SKM-1 (cell line): Measurements from ENCODE around the gene RAD51.
"Not testable (repeated sequence)": the region's sequence is repeated elsewhere in the genome, so short reads cannot be mapped to it uniquely, and the experiment has no call there.

Experiments used
- DNase-seq: peaks from one replicate; lab custom pipeline; 2025; ENCODE audit not compliant: unreplicated experiment; lab: John Stamatoyannopoulos, UW

Gene RAD51

DNA sequence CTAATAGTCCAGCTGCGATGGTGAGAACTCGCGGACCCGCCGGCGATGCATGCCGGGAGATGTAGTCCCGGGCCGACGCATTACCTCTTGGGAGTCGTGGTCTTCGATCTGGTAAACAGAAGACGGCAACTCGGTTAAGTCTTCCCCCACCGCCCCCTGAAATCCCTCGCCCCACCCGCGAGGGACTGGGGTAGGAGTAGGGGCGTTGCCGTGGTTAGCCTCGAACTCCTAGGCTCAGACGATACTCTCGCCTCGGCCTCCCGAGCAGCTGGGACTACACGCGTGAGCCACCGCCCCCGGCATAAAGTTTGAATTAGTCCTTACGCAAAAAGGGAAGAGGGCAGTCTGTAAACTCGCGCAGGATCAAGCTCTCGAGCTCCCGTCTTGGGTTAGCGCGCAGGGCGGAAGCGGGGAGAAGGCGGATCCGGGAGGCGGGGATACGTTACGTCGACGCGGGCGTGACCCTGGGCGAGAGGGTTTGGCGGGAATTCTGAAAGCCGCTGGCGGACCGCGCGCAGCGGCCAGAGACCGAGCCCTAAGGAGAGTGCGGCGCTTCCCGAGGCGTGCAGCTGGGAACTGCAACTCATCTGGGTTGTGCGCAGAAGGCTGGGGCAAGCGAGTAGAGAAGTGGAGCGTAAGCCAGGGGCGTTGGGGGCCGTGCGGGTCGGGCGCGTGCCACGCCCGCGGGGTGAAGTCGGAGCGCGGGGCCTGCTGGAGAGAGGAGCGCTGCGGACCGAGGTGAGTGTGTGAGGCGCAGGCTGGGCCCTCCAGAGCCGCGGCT is at the start of gene RAD51:
RAD51 (plus strand) TSS at position 487 of the 781 bp plus-strand sequence. CDS start 3,585 bp downstream, outside the sequence.
- peak; percentile 97 for DNase-seq

DNA sequence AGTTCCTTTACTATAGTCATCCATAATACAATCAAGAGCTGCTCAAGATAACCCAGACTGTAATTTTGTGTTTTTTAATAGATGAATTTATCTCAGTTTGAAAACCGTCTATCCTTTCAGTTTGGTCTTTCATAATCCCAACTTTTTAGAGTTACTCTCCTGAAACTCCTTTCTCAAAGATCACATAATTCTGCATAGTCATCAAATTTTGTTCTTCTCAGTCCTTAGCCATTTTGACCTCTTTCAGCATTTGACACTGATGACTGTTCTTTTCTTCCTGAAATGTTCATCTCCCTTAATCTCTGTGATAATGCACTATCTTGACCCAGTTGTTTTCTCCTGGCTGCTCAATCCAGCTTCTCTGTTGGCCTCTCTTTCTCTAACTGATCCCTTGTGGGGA is 47.5 kb upstream of the RAD51 start:
- DNase-seq: no peak

DNA sequence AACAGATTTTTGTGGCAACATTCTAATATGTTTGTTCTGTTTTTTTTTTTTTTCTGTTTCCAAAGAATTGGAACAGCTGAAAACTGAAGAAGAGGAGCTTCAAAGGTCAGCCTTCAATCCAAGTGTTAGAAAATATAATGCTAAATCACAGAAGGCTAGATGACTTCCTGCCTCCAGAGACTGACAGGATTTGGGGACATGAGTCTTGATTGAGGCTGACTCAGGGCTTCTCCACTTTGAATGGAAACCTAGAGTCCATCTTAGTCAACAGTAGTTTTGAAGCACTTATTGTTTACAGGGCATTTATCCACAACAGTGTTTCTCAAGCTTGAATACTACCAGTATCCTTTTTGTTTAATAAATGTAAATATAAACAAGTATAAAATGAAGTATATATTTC is 44.5 kb upstream of the RAD51 start:
- DNase-seq: no peak

DNA sequence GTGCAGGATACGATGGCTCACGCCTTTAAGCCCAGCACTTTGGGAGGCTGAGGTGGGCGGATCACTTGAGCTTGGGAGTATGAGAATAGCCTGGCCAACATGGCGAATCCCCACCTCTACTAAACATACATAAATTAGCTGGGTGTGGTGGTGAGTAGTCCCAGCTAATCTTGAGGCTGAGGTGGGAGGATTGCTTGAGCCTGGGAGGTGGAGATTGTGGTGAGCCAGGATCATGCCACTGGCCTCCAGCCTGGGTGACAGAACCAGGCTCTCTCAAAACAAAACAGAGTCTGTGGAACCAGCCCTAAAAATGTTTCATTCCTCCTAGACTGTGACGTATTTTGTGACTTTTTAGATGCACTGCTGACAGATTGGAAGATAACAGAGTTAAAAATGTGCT is 34.3 kb upstream of the RAD51 start:
- DNase-seq: no peak

GRCh38 chr15:40664909-40665308 is 30.1 kb upstream of the RAD51 start:
- no peak for DNase-seq

DNA sequence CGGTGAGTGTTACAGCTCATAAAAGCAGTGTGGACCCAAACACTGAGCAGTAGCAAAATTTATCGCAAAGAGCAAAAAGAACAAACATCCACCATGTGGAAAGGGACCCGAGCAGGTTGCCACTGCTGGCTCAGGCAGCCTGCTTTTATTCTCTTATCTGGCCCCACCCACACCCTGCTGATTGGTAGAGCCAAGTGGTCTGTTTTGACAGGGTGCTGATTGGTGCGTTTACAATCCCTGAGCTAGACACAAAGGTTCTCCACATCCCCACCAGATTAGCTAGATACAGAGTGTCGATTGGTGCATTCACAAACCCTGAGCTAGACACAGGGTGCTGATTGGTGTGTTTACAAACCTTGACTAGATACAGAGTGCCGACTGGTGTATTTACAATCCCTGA is 18.7 kb upstream of the RAD51 start:
- not testable (repeated sequence) for DNase-seq

DNA sequence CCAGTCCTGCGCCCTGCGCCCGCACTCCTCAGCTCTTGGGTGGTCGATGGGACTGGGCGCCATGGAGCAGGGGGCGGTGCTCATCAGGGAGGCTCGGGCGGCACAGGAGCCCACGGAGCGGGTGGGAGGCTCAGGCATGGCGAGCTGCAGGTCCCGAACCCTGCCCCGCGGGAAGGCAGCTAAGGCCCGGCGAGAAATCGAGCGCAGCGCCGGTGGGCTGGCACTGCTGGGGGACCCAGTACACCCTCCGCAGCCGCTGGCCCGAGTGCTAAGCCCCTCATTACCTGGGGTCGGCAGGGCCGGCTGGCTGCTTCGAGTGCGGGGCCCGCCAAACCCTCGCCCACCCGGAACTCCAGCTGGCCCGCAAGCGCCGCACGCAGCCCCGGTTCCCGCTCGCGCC is 18.1 kb upstream of the RAD51 start:
- DNase-seq: not testable (repeated sequence)

GRCh38 chr15:40680151-40680550 is 14.8 kb upstream of the RAD51 start:
- DNase-seq: no peak

DNA sequence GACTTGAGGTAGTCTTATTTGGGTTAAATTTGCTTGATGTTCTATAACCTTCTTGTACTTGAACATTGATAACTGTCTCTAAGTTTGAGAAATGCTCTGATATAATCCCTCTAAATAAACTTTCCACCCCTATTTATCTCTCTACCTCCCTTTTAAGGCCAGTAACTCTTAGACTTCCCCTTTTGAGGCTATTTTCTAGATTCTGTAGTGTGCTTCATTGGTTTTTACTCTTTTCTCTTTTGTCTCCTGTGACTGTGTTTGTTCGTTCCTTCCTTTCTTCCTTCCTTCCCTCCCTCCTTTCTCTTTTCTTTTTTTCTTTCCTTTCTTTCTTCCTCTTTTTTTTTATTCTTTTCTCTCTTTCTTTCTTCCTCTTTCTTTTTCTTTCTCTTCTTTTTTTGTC is 14.0 kb upstream of the RAD51 start:
- not testable (repeated sequence) for DNase-seq

DNA sequence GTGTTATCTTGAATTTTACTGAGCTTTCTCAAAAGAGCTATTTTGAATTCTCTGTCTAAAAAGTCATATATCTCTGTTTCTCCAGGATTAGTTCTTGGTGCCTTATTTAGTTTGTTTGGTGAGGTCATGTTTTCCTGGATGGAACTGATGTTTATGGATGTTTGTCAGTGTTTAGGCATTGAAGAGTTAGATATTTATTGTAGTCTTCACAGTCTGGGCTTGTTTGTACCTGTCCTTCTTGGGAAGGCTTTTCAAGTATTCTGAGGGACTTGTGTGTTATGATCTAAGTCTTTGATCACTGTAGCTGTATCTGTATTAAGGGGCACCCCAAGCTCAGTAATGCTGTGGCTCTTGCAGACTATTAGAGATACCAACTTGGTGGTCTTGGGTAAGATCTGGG is 10.6 kb upstream of the RAD51 start:
- DNase-seq: no peak

DNA sequence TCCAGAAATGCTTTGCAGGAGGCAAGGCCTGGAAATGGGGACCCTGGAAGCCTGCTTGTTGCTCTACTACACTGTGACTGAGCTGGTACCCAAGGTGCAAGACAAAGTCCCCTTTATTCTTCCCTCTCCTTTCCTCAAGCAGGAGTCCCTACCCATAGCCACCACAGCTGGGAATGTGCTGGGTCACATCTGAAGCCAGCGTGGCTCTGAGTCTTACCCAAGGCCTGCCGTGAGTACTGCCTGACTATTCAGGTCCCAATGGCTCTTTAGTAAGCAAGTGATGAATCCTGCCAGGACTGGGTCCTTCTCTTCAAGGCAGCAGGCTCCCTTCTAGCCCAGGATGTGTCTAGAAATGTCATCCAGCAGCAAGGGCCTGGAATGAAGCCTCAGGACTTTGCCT is 9.6 kb upstream of the RAD51 start:
- no peak for DNase-seq

GRCh38 chr15:40688932-40689799 is 5.8 kb upstream of the RAD51 start:
- no peak for DNase-seq

GRCh38 chr15:40691737-40692136 is 3.2 kb upstream of the RAD51 start:
- DNase-seq: no peak

GRCh38 chr15:40693904-40694687 is 878 bp upstream of the RAD51 start:
- no peak for DNase-seq

- no peak for DNase-seq
These were observed 506 bp downstream of the RAD51 start for GRCh38 chr15:40695469-40695890.

DNA sequence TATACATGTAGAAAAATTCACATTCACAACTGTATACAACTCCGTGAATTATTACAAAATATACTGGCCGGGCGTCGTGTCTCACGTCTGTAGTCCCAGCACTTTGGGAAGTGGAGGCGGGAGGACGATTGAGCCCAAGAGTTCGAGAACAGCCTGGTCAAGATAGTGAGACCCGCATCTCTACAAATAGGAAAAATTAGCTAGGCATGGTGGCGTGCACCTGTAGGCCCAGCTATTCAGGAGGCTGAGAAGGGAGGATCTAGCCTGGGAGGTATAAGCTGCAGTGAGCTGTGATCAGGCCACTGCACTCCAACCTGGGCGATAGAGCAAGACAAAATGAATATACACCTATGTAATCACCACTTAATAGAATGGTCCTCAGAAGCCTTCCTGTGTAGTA is 1.3 kb downstream of the RAD51 start:
- no peak for DNase-seq

GRCh38 chr15:40697916-40698315 is 2.9 kb downstream of the RAD51 start:
- no peak for DNase-seq

DNA sequence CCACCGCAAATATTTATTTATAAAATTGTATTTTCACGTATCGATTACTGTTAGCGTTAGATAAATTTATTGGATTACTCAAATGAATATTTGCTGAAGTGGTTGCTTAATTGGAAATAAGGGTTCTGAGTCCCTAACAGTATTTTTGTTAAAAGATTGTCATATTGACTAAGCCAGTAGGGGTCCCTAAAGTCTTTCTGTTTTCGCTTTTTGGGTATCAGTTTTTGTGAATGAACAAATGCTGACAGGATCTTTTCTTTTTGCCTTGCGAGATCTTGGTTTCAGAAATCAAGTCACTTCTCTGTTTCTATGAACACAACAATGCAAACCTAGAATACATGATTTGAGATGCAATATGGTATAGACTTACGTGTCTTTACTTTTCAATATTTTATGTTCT is 7.1 kb downstream of the RAD51 start:
- DNase-seq: no peak

DNA sequence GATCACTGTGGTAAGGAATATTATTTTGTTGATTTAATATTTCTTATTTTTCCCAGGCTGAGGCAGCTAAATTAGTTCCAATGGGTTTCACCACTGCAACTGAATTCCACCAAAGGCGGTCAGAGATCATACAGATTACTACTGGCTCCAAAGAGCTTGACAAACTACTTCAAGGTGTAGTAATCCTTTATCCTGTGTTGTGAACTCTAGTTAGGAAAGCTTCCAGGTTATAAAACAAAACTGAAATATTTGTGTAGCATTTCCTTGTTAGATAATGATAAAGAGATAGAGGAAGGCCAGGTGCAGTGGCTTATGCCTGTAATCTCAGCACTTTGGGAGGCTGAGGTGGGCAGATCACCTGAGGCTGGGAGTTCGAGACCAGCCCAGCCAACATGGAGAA is 11.1 kb downstream of the RAD51 start:
- no peak for DNase-seq

DNA sequence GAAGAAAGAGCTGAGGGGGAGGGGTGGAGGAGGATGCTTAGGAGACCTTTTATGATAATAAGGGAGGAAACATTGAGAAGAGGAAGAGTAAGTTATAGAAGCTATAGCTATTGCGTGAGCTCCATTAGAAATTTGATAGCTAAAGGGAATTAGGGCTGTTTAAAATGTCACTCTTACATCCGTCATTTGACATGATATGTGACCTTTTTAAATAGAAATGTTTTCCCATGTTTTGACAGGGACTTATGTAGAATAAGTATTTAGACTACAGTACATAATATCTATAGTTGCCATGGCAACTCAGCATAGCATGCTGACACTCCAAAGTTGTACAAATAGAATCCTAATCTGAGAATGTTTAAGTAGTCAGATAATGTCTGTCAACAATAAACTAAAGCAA is 19.2 kb downstream of the RAD51 start:
- DNase-seq: no peak

DNA sequence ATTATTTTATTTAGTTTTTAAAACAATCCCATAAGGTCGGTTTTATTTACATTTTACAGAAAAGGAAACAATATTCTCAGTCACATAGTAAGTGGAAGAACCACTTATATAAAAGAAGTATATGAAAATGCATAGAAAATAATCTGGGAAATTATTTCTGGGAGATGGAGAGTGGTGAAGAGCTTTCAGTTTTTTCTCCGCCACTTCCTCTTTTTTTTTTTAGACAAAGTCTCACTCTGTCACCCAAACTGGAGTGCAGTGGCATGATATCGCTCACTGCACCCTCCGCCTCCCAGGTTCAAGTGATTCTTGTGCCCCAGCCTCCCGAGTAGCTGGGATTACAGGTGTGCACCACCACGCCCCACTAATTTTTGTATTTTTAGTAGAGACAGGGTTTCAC is 21.2 kb downstream of the RAD51 start:
- no peak for DNase-seq
